GM19238 (cell line): ENCODE results near the gene CLEC3B.

Experiments
- DNase-seq: peaks from one replicate; pipeline ENCODE4 v3.0.0; 2011; ENCODE audit warnings: low spot score; ENCODE audit not compliant: insufficient read length

The CLEC3B gene

DNA sequence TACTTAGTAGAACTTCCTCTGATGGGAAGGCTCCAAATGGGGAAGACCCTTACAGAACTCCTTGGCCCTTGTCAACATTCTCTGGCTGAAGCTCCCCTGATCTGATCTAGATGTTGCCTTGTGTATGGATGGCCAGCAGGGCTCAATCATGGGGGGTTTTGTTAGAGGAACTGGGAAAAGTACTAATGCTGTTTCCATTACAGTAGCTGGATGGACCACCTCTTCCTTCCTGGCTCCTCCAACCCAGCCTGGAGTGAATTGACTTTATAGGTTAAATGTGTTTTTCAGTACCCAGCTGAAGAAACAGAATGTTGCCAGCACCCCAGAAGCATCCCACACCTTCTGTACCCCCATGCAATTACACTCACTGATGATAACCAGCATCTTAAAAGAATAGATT lies 22.7 kb upstream of the CLEC3B start:
- DNase-seq = no peak

DNA sequence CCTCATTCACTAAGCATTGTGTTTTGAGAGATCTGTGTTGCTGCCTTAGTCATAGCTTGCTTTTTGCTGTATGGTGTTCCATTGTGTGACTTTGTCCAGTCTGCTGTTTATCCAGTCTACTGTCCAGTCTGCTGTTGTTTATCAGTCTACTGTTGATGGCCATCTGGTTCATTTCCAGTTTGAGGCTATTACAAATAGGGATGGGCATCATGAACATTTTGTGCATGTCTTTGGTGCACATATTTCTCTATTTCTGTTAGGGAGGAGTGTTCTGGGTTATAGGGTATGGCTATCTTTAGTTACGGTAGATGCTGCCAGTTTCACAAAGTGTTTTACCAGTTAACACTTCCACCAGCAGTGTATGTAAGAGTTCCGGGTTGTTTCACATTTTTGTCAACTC lies 22.2 kb upstream of the CLEC3B start:
- DNase-seq = no peak

DNA sequence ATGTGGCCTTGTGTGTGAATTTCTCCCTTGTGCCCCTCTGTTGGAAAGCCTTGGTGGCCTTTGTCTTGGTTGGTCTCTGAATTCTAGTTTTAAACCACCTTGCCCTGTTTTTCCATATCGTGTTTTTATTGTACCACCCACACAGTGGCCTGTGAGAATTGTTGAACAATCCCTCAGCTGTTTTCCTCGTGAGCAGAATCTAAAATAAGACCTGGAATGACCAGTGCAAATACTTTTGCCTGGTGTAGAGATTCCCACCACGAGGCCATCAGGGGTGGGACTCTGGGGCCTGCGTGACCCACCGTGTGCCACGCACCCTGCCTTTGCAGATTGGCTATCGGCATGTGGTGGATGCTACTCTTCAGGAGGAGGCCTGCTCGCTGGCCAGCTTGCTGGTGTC lies 19.0 kb upstream of the CLEC3B start:
- no peak for DNase-seq

DNA sequence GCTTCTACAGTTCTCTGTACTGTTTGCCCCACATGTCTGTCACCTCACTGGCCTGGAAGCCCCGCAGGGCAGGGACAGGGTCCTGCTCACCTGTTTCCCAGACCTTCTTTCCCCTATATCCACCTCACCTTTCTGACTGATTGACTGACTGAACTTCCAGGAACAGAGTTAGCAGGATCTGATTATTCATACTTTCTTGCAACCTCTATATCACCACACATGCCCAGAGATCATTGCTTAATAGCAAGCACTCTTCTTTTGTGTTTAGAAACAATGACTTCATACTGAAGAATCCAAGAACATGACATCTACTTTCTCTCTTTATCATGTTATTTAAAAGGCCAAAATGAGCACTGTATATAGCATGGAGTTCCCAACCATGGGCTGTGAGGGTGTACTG lies 18.0 kb upstream of the CLEC3B start:
- DNase-seq = no peak

DNA sequence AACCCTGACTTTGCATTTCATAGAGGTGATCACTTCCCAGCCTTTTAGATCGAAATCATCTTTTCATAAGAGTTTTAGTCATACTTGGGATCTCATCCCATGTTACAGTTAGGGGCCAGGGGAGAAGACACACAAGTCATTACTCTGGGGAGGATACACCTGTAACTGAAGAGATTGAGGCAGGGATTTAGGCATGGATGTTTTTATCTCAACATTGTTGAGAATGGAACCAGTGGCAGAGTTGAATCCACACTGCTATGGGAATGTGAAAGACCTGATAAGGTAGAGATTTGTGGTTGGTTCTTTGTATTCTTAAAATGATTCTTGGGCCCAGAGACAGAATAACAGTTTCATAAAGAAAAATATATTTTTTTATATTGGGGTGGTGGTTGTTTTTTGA lies 16.2 kb upstream of the CLEC3B start:
- DNase-seq = no peak

DNA sequence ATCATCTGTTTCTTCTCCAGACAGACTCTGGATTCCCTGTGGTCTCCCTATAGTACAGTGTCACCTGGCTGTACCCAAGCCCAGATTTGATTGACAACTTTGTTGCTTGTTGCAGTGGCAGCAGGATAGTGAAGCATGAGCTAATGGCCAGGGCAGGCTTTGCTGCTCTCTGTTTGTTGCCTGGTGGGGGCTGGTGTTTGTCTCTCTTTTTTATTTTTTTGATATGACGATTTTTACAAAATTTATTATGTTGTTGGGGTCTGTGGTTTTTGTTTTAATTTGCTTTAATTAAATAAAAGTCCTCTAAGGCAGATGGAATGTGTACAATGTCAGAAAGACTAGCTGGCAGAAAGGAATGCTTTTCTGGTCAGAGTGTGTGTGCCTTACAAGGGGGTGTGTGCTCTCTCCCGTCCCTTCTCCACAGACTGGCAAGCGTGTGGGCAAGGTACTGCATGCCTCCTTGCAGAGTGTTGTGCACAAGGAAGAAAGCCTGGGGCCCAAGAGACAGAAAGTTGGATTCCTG lies 15.2 kb upstream of the CLEC3B start:
- no peak for DNase-seq

DNA sequence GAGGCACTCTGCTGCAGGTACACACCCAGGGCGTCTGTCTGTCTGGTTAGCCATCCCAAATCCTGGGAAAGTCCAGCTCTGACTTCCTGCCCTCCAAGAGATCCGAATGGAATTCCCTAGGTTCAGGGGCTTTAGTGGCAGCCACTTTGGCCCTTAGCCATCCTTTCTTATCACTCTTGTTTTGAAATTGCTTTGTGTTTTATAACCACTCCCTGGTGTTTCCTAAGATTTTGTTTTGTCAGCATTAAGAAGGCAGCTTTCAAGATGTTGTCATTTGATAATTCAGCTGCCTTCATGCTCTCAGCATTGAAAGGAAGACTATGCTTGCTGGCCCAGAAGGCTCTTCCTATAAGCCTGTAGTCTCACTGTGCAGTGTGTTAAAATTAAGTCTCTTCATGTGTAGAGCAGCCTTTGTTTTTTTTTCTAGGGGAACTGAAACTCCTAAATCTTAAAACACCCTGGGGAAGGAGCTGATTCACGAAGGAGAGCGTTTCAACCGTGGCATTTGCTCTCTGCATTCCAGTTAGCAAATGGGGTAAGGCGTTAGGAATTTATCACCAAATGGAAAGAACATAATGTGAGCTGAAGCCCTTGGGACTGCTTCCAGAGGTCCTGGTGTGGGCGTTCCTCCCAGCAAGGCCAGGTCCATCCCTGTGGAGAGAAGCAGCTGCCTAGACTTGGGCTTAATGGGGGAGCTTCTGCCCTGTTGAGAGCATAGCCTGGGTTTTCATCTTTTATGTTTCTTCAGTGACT lies 14.2 kb upstream of the CLEC3B start:
- DNase-seq = no peak

DNA sequence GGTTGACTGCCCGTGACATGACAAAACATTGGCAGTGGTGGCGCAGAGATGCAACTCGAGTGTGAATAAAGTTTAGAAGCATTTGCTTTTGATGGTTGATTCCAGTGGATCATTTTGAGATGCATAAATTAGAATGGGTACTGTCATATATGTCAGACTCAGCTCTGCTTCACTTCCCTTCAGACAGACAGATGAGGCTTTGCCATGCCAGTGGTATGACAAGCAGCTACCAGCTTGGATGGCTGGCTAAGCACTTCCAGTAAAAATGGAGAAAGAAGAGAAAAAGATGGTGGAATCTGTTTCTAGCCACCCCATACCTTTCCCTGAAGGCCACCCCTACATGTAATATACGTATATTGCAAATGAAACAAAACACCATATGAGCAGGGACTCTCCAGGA lies 13.5 kb upstream of the CLEC3B start:
- DNase-seq = no peak

DNA sequence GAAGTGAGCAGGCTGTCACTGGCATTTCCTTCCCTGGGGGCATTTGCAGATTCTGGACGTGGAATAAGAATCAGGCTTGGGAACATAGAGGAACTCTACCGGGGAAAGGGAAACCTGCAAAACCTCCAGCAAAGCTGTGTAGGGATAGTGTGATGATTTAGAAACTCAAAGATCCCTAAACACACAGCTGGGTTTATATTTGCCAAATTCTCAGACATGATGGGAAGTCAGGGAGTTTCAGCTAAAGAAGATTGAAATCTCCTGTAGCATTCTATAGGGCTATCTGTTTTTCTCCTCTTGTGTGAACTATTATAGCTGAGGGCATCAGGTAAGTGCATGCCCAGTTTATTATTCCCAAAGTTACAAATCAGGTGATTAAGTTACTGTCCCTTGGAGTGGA lies 9.2 kb upstream of the CLEC3B start:
- no peak for DNase-seq

DNA sequence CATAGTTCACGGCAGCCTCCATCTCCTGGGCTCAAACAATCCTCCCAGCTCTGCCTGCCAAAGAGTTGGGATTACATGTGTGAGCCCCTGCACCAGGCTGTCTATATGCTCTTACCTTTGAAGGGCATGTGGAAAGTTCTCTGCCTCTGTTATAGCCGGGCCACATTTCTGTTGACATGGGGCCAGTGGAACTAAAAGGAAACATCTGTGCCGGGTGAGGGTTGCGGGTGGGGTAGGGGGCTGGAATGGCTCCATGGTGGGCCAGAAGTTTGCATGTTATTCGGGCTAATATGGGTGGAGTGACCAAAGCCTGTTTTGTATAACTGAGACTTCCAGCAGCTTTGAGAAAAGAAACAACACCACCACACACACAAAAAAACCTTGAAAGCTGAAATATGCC lies 8.3 kb upstream of the CLEC3B start:
- no peak for DNase-seq

DNA sequence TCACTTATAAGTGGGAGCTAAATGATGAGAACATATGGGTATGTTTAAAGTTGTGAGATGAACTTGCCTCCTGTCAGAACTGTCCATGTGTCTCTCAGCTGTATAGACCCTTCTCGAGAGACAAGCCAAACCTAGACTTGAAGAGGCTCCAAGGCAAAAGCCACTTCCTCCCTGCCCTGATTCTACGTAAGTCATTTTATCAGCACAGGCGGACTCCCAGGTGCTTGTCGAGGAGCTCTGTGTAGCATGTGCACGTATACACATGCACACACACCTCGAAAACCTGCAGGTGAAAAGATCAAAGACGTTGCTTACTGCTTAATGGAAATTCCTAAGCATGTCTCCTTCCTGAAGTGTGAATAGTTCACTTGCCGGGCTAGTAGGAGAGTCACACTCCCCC lies 5.6 kb upstream of the CLEC3B start:
- DNase-seq = no peak

DNA sequence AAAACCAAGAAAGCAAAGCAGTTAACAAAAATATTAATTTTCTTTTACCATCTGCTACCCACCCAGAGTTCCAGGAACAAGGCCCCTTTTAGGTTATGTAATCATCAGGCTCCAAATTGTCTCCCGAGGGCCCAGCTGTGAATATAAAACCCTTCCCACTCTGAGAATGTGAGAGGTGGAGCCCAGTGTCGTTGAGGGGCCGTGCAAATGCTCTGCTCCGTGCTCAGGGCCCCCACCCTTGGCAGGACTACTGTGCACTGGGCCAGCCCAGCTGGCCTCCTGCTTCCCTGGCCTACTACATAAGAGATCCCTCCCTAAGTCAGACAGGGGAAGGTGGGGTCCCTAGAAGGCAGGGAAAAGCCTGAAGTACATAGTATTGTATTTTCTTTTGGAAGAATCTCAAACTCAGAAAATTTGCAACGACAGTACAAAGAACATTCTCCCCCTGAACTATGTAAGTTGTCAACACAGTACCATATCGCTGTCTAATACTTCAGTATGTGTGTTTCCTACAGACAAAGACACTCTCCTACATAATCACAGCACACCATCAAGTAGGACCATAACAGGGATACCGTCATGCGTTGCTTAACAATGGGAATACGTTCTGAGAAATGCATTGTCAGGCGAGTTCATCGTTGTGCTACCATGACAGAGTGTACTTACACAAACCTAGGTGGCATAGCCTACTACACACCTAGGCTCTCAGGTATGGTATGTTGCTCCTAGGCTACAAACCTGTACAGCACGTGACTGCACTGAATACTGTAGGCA lies 4.4 kb upstream of the CLEC3B start:
- DNase-seq = no peak

DNA sequence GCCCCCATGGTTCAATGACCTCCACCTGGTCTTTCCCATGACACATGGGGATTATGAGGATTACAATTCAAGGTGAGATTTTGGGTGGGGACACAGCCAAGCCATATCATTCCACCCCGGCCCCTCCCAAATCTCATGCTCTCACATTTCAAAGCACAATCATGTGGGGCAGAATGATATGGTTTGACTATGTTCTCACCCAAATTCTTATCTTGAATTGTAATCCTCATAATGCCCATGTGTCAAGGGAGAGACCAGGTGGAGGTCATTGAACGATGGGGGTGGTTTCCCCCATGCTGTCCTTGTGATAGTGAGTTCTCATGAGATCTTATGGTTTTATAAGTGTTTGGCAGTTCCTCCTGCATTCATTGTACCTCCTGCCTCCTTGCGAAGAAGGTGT lies 2.4 kb upstream of the CLEC3B start:
- DNase-seq = no peak

DNA sequence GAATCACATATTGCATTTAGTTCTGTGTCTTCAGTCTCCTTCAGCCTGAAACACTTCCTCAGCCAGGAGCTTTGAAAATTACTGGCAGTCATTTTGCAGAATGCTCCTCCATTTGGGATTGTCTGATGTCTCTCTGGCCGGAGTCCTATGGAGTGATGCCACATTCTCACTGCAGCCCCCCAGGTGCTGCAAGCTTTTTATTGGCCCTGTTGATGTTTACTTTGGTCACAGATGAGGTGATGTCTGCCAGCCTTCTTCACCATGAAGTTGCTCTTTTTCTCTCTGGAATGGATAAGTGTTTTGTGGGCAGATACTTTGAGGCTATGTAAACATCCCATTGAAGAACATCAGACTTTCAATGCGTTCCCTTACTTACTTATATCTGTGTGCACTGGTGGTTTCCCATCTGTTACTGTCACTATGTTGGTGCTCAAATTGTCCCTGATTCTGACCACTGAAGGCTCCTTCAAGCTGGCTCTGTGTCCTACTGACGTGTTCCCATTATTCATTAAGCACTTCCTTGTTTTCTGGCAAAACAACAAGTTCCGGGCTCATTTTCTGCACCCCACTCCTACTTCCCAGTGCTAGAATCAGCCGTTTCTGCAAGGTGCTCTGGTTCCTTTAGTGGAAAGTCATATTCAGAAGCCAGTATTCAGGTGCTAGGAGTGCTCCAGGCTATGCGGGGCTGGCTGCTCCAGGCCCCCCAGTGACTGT lies 1.4 kb upstream of the CLEC3B start:
- no peak for DNase-seq

DNA sequence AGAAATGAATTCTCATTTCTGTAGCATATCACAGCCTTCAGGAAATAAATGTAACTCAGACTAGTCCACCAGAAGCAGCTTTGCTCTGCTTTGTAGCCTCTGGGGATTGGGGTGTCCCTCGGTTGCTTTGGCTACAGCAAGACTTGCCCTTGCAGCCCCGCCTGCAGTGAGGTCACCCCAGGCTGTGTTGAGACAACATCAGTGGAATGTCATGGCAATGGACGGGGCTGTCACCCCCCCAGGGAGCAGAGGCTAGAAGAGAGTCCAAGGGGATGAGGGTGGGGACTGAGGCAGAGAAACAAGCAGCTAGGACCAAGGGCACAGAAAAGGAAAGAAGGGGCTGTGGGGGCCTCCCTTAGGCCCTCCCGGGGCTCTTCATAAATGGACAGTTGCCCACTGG lies 854 bp downstream of the CLEC3B start:
- no peak for DNase-seq

DNA sequence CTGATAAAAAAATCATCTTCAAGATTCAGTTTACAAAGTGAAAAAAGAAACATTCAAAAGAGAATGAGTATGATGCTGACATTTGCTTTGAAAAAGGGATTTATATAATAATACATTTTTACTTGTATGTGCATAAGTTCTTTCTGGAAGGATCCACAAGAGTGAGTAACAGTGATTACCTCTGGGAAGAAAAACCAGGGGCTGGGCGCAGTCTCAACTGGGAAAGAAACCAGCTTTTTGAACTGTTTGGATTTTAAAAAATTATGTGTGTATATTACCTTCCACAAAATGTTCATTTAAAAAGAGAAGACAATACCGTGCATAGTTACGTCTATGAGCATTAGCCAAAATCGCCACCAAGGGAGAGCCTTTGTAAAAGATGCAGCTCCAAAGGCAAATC lies 1.3 kb downstream of the CLEC3B start:
- DNase-seq = no peak

DNA sequence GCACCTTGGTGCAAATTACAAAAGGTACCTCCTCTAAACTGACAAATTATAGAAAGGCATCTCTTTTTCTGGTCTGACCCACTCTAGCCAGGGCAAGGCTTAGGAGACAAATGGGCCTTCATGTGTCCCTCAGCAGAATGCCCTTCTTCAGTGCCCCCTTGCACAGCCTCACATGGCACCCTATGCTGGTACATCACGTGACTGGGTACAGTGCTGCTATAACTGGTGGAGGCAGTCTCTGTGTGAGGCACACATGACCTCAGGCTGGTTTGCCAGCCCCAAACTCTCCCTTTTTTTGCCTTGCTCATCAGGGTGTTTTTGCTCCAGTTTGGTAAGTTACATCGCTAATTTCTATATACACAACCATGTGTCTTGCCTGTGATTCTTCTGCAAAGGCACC lies 3.1 kb downstream of the CLEC3B start:
- DNase-seq = no peak

DNA sequence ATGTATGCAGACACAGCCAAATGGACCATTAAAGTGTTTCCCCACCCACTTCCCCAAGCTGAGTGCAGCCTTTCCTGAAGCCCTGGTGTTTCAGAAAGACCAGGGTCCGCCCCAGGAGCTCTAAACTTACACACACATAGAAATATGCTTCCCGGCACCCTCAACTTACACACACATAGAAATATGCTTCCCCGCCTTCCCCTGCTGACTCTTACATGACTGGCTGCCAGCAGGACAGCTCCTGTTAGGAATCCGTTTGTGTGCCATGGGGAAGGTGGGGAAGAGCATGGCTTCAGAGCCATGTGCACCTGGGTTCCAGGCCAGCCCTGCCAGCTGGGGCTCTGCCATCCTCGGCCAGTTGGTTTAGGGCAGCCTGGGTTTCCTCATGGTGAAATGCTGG lies 3.6 kb downstream of the CLEC3B start:
- no peak for DNase-seq

DNA sequence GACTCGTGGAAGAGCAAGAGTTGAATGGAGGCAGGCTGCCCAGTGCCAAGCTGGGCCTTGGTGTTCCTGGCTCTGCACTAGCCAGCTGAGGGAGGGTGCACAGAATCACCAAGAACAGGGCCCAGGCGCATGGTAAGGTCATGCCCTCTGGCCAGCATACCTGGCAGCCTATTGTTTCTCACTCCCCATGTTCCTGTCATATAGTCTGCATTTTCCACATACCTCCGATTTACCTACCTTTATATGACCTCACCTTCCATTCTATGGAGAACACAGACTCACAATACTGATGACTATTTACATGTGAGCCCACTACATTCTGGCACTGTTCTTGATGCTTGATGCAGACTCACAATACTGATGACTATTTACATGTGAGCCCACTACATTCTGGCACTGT lies 5.4 kb downstream of the CLEC3B start:
- DNase-seq = no peak

DNA sequence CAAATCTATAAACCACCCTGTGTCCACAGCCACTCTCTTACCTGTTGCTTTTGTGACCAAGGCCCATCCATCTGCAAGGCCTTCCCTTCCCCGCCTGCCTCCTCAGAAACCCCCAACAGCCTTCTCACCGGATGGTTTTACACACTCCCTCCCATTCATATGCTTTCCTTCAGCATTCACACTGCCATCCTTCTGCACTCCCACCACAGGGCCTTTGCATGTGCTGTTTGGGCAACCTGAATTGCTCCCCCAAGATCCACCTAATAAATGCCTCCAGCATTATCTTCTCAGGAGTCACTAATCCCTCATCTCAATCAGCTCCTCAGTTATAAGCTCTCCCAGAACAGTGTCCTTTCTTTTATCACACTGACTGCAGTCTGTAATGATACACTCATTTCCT lies 6.0 kb downstream of the CLEC3B start:
- DNase-seq = no peak

DNA sequence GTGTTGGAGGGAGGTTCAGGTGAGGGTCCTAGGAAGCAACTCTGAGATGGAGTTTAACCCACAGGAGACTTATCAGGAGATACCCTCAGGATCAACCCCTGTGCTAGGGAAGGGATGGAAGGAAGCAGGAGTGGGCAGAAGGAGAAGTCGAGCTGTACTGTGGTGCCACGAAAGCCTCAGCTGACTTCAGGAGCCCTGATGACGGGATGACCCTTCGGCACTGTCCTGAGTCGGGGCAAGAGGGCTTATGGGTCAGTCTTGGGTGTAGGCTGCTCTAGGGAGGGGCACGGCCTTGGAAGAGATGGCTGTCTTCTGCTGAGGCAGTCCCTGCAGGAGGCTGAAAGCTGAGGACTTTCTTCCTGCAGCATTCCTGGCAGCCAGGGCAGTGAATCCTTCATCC lies 7.7 kb downstream of the CLEC3B start:
- no peak for DNase-seq

DNA sequence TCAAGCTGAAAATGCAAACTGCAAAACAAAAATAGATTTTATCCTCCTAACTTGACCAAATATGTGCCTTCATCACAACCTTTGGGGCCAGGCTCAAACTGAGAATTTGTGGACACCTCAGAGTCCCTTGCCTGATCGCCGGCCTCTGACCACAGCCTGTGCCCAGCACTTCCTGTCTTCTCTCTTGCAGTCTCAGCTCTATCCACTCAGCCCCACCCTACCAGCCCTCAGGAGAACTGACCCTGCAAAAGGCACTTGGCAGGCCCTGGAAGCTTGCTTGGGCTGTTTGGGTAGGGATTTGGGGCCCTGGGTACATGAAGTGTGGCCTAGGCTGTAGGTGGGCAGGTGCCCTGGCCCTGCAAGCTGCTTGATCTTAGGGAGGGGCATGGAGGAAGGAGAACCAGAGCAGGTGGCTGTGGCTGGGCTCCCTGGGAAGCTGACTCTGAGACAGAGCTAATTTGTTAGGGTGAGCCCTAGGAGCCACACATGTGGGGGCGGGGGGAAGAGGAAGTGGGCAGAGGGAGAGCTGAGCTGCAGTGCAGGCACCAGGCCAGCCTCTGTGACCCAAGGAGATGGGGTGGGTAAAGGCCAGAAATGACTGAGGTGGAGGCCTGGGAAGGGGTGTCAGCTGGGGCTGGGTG lies 8.6 kb downstream of the CLEC3B start:
- no peak for DNase-seq
